ENCODE measurements around the gene PCDHGB3. TPM values are rescaled to one million over a fixed set of nuclear protein-coding genes. Genes with fewer than 3 reads are reported as not detected.

Gene PCDHGB3
- total and polyA plus RNA-seq, 2 donors (not counting 1 experiment from before 2014, with no cell fraction given): 2.9 to 5.8 TPM

DNA sequence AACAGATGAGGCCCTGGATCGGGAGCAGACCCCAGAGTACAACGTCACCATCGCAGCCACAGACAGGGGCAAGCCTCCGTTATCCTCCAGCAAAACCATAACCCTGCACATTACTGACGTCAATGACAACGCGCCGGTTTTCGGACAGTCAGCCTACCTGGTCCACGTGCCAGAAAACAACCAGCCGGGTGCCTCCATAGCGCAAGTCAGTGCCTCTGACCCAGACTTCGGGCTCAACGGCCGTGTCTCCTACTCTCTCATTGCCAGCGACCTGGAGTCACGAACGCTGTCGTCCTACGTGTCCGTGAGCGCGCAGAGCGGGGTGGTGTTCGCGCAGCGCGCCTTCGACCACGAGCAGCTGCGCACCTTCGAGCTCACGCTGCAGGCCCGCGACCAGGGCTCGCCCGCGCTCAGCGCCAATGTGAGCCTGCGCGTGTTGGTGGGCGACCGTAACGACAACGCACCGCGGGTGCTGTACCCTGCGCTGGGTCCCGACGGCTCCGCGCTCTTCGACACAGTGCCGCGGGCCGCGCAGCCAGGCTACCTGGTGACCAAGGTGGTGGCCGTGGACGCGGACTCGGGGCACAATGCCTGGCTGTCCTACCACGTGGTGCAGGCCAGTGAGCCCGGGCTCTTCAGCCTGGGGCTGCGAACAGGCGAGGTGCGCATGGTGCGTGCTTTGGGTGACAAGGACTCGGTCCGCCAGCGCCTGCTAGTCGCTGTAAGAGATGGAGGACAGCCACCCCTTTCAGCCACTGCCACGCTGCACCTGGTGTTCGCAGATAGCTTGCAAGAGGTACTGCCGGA lies 49.2 kb downstream of the PCDHGB3 start:
- Histone ChIP-seq H3K4me1 (ENCODE audit: control insufficient read depth, extremely low read depth, insufficient read depth, low read length) (no peaks in the 10 kb centered on the region), H3K36me3 (ENCODE audit: control insufficient read depth, insufficient read depth, low read length) (peaks cover 2% of the 10 kb centered on the region), H3K27ac (ENCODE audit: insufficient read depth, low read length) (no peak overlapping the region), H3K4me3 (replicated peaks in 1 of 4; ENCODE audit: control extremely low read depth in 1 of 4, insufficient read depth in 1 of 4, low read depth in 3 of 4, low read length in 4 of 4) (no peak overlapping the region), H3K4me2 (ENCODE audit: extremely low read depth, insufficient read depth, low read length) (peak overlapping the region; percentile 0), H4K20me1 (ENCODE audit: control insufficient read depth, extremely low read depth, insufficient read depth, low read length) (no peaks in the 10 kb centered on the region), H3K79me2 (ENCODE audit: control insufficient read depth, insufficient read depth, low read length) (no peaks in the 10 kb centered on the region), H3K27me3 (ENCODE audit: control insufficient read depth, insufficient read depth, low read length) (no peaks in the 10 kb centered on the region), H2AFZ (ENCODE audit: low read length) (no peak overlapping the region), H3K9ac (ENCODE audit: insufficient read depth, low read length) (no peak overlapping the region), H3K9me3 (ENCODE audit: control insufficient read depth, insufficient read depth, low read depth, low read length) (peaks cover 11% of the 10 kb centered on the region)
- TF ChIP-seq, protein P1, sequence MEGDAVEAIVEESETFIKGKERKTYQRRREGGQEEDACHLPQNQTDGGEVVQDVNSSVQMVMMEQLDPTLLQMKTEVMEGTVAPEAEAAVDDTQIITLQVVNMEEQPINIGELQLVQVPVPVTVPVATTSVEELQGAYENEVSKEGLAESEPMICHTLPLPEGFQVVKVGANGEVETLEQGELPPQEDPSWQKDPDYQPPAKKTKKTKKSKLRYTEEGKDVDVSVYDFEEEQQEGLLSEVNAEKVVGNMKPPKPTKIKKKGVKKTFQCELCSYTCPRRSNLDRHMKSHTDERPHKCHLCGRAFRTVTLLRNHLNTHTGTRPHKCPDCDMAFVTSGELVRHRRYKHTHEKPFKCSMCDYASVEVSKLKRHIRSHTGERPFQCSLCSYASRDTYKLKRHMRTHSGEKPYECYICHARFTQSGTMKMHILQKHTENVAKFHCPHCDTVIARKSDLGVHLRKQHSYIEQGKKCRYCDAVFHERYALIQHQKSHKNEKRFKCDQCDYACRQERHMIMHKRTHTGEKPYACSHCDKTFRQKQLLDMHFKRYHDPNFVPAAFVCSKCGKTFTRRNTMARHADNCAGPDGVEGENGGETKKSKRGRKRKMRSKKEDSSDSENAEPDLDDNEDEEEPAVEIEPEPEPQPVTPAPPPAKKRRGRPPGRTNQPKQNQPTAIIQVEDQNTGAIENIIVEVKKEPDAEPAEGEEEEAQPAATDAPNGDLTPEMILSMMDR (conservative IDR thresholded peaks at IDR 0.05 in 1 of 2, IDR thresholded peaks at IDR 0.05 in 1 of 2; ENCODE audit: low read depth in 1 of 2, low read length in 2 of 2): no peak
- TF ChIP-seq EZH2 (IDR thresholded peaks at IDR 0.05; ENCODE audit: low read length, missing control alignments): no peak
- no peak for DNase-seq (ENCODE audit: low read depth in 2 of 2)

DNA sequence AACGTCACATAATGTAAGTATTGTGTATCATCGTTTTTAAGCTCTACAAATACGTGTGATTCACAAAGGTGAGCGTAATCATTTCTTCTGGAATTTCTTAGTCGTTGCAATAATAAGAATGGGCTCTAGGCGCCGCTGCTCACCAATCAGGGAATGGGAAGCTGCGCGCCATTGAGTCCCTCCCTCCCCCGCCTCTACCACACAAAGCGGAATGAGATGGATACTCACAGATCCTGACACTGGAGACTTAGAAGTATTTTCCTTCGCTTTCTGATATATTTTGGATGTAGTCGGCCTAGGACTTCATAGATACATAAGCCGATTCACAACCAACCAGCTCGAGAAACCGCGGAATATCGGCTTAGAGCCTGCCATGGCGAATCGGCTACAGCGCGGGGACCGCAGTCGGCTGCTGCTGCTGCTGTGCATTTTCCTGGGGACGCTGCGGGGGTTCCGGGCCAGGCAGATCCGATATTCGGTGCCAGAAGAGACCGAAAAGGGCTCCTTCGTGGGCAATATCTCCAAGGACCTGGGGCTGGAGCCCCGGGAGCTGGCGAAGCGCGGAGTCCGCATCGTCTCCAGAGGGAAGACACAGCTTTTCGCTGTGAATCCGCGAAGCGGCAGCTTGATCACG lies 50.9 kb downstream of the PCDHGB3 start, which contains the start of gene PCDHGA11:
TSS of gene PCDHGA11 (plus strand) at position 197 of the 634 bp plus-strand sequence. CDS start at position 374, 177 bp downstream.
- no peak for TF ChIP-seq EZH2 (IDR thresholded peaks at IDR 0.05; ENCODE audit: low read length, missing control alignments)
- TF ChIP-seq, protein P1 (conservative IDR thresholded peaks at IDR 0.05 in 1 of 2, IDR thresholded peaks at IDR 0.05 in 1 of 2; ENCODE audit: low read depth in 1 of 2, low read length in 2 of 2): peak; percentile 45 to 62
- Histone ChIP-seq H3K27ac (ENCODE audit: insufficient read depth, low read length) (peak within 1 kb of the TSS; percentile 13), H3K79me2 (ENCODE audit: control insufficient read depth, insufficient read depth, low read length) (no peaks in the 10 kb centered on the region), H3K4me3 (replicated peaks in 1 of 4; ENCODE audit: control extremely low read depth in 1 of 4, insufficient read depth in 1 of 4, low read depth in 3 of 4, low read length in 4 of 4) (peak within 1 kb of the TSS; percentile 26 to 66 (median 50)), H4K20me1 (ENCODE audit: control insufficient read depth, extremely low read depth, insufficient read depth, low read length) (no peaks in the 10 kb centered on the region), H3K9ac (ENCODE audit: insufficient read depth, low read length) (no peak within 1 kb of the TSS), H3K4me2 (ENCODE audit: extremely low read depth, insufficient read depth, low read length) (peak within 1 kb of the TSS; percentile 42), H3K27me3 (ENCODE audit: control insufficient read depth, insufficient read depth, low read length) (no peaks in the 10 kb centered on the region), H2AFZ (ENCODE audit: low read length) (no peak within 1 kb of the TSS), H3K4me1 (ENCODE audit: control insufficient read depth, extremely low read depth, insufficient read depth, low read length) (no peaks in the 10 kb centered on the region), H3K9me3 (ENCODE audit: control insufficient read depth, insufficient read depth, low read depth, low read length) (peaks cover 11% of the 10 kb centered on the region), H3K36me3 (ENCODE audit: control insufficient read depth, insufficient read depth, low read length) (peaks cover 2% of the 10 kb centered on the region)
- DNase-seq (ENCODE audit: low read depth in 2 of 2): peak; percentile 56 to 75

- Histone ChIP-seq H2AFZ (ENCODE audit: low read length) (no peak overlapping the region), H3K4me2 (ENCODE audit: extremely low read depth, insufficient read depth, low read length) (peak overlapping the region; percentile 42)
- TF ChIP-seq, protein P1 (conservative IDR thresholded peaks at IDR 0.05 in 1 of 2, IDR thresholded peaks at IDR 0.05 in 1 of 2; ENCODE audit: low read depth in 1 of 2, low read length in 2 of 2): no peak
- no peak for TF ChIP-seq EZH2 (IDR thresholded peaks at IDR 0.05; ENCODE audit: low read length, missing control alignments)
Observed at GRCh38 chr5:141421489-141421855, 51.4 kb downstream of the PCDHGB3 start.

More at GRCh38 chr5:141421489-141421855, 51.4 kb downstream of the PCDHGB3 start:
- peaks cover 11% of the 10 kb centered on the region for H3K9me3 ChIP-seq (ENCODE audit: control insufficient read depth, insufficient read depth, low read depth, low read length)
- peak overlapping the region; percentile 26 to 66 (median 50) for H3K4me3 ChIP-seq (replicated peaks in 1 of 4; ENCODE audit: control extremely low read depth in 1 of 4, insufficient read depth in 1 of 4, low read depth in 3 of 4, low read length in 4 of 4)
- peaks cover 2% of the 10 kb centered on the region for H3K36me3 ChIP-seq (ENCODE audit: control insufficient read depth, insufficient read depth, low read length)
- no peaks in the 10 kb centered on the region for H4K20me1 ChIP-seq (ENCODE audit: control insufficient read depth, extremely low read depth, insufficient read depth, low read length)
- H3K27me3 ChIP-seq (ENCODE audit: control insufficient read depth, insufficient read depth, low read length): no peaks in the 10 kb centered on the region
- DNase-seq (ENCODE audit: low read depth in 2 of 2): peak in 1 of 2 donors; percentile 34
- H3K4me1 ChIP-seq (ENCODE audit: control insufficient read depth, extremely low read depth, insufficient read depth, low read length): no peaks in the 10 kb centered on the region
- no peak overlapping the region for H3K9ac ChIP-seq (ENCODE audit: insufficient read depth, low read length)
- H3K27ac ChIP-seq (ENCODE audit: insufficient read depth, low read length): no peak overlapping the region
- H3K79me2 ChIP-seq (ENCODE audit: control insufficient read depth, insufficient read depth, low read length): no peaks in the 10 kb centered on the region

All from fibroblast of lung (primary cell).